Breast epithelium (tissue), 4 donors: Measurements from ENCODE around the gene ROPN1B. TPM values are rescaled to one million over a fixed set of nuclear protein-coding genes. Genes with fewer than 3 reads are reported as not detected.

Source experiments
- DNase-seq, 2 donors: peaks; one replicate each; pipeline ENCODE4 v3.0.0-alpha.2; 2019; ENCODE audit warnings: low spot score in 2 of 2
- H3K27ac ChIP-seq, 2 donors: fragments of 200-600 bp; sonication (generic) in 1 of 2; one replicate each; pipeline ENCODE4 v1.5.1; 2016 to 2019; ENCODE audit warnings: mild to moderate bottlenecking in 1 of 2
- H3K27me3 ChIP-seq, 2 donors: fragments of 200-600 bp; sonication (generic) in 1 of 2; one replicate each; pipeline versions ENCODE4 v1.5.1 to v1.6.0; 2017 to 2019; ENCODE audit warnings: control low read depth in 1 of 2, mild to moderate bottlenecking in 1 of 2
- H3K36me3 ChIP-seq: fragments of 200-600 bp; one replicate; pipeline ENCODE4 v1.5.1; 2019
- H3K4me1 ChIP-seq, 2 donors: fragments of 200-600 bp; sonication (generic); one replicate each; pipeline ENCODE4 v1.5.1; 2016 to 2019; ENCODE audit warnings: control low read depth in 1 of 2
- H3K4me3 ChIP-seq, 3 donors: fragments of 200-600 bp; sonication (generic); 1 replicate in 2 of 3; 2 replicates in 1 of 3; pipeline ENCODE4 v1.5.1; 2016 to 2019; ENCODE audit warnings: mild to moderate bottlenecking in 3 of 3, moderate library complexity in 2 of 3
- H3K9me3 ChIP-seq, 2 donors: fragments of 200-600 bp; sonication (generic) in 1 of 2; one replicate each; pipeline ENCODE4 v1.5.1; 2016 to 2019; ENCODE audit warnings: control low read depth in 1 of 2
- CTCF ChIP-seq, 3 donors: fragments of 450-650 bp; IDR thresholded peaks; one replicate each; pipeline ENCODE4 v1.5.1; 2016 to 2017; ENCODE audit warnings: antibody characterized with exemption in 3 of 3, mild to moderate bottlenecking in 3 of 3, moderate library complexity in 3 of 3
- POLR2A ChIP-seq: fragments of 450-650 bp; IDR thresholded peaks from one replicate; pipeline ENCODE4 v1.6.1; 2016; ENCODE audit warnings: antibody characterized with exemption, mild to moderate bottlenecking, moderate library complexity
- POLR2AphosphoS5 ChIP-seq, 3 donors: sonication (generic); formaldehyde crosslinking; IDR thresholded peaks; one replicate each; pipeline ENCODE4 v1.6.1; 2017; ENCODE audit warnings: antibody characterized with exemption in 3 of 3
- intact Hi-C: fragments of 100-400 bp; cut with DNase I; formaldehyde crosslinking; loops from one replicate; pipeline ENCODE4 v1.15.1; 2023; ENCODE audit warnings: low total_unique reads
- total RNA-seq, 3 donors: library from RNA; depleted of rRNA; stranded (reverse); fragments of >200 nt; gene quantifications; one replicate each; pipeline ENCODE4 v1.1.0, GENCODE V29; 2016

The ROPN1B gene
- total RNA-seq, 3 donors from 2014 or later, result 3.3 to 17.7 TPM; not detected in 1

GRCh38 chr3:126008219-126008618 is 39.2 kb downstream of the ROPN1B start:
- Histone ChIP-seq H3K27ac (no peak overlapping the region), H3K4me3 (no peak overlapping the region), H3K4me1 (no peaks in the 10 kb centered on the region), H3K36me3 (peaks cover 8% of the 10 kb centered on the region), H3K27me3 (no peaks in the 10 kb centered on the region), H3K9me3 (no peaks in the 10 kb centered on the region)
- intact Hi-C loops, result no loop called here
- TF ChIP-seq CTCF (IDR thresholded peaks at IDR 0.05) (no peak), POLR2AphosphoS5 (IDR thresholded peaks at IDR 0.05) (no peak), POLR2A (no peak)
- no peak for DNase-seq

DNA sequence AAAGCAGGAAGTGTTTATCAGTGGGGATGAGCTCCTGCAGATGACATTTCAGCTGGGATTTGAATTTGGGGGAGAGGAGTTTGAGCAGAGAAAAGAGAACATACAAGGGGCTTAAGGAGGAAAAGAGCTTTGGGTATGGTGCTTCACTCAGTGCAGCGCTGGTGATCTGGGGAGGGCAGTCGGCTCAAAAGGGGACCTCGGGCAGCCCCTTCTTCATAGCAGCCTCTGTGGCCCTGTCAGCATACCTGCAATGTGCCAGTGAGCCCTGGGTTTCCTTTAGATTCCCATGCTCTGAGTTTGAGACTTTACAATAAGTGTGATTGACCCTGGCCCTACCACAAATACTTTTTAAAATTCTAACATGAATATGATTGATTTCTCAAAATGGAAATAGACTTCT is 40.2 kb downstream of the ROPN1B start:
- Histone ChIP-seq H3K27me3 (no peaks in the 10 kb centered on the region), H3K36me3 (peaks cover 8% of the 10 kb centered on the region), H3K4me1 (no peaks in the 10 kb centered on the region), H3K4me3 (no peak overlapping the region), H3K27ac (no peak overlapping the region), H3K9me3 (no peaks in the 10 kb centered on the region)
- TF ChIP-seq CTCF (IDR thresholded peaks at IDR 0.05) (no peak), POLR2AphosphoS5 (IDR thresholded peaks at IDR 0.05) (no peak), POLR2A (no peak)
- intact Hi-C loops, result no loop called here
- DNase-seq, result no peak

DNA sequence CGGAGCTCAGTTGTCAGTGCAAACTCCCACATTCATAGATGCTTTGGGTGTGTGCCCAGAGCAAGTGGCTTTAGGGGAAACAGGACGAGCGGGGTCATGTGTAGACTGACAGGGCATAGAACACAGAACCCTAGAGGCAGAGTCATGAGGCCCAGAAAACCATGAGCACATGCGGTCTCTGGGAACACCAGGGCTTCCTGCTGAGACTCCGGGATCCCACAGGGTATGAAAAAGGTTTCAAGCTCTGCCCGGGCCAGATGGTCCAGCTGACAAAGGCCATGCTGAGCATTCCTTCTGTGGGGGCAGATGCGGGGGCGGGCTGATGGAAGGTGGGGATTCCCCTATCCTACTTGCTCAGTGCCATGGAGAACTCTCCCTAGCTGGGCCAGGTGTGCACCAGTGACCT is 44.8 kb downstream of the ROPN1B start:
- Histone ChIP-seq H3K9me3 (no peaks in the 10 kb centered on the region), H3K27ac (no peak overlapping the region), H3K4me3 (no peak overlapping the region), H3K4me1 (no peaks in the 10 kb centered on the region), H3K36me3 (no peaks in the 10 kb centered on the region), H3K27me3 (no peaks in the 10 kb centered on the region)
- DNase-seq, result no peak
- intact Hi-C loops, result no loop called here
- TF ChIP-seq POLR2A, result no peak
- TF ChIP-seq POLR2AphosphoS5 (IDR thresholded peaks at IDR 0.05), result no peak
- TF ChIP-seq CTCF (IDR thresholded peaks at IDR 0.05), result no peak

DNA sequence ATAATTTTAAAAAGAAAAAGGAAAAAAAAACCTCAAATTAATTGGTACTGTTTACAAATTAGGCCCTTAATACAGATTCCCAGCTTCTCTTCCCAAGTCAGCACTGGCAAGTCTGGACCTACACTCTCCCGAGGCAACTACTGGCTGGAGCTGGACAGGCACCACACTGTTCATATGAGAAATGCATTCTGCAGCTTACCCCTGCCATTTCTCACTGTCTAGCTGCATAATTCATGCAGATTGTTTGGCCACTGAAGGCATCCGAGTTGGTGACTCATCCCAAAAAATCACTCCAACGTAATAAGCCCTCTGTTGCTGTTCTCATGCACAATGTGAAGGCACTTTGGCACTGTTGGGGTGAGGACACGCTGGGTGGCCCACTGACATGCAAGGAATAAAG is 45.3 kb downstream of the ROPN1B start:
- no peaks in the 10 kb centered on the region for H3K27me3 ChIP-seq
- no peak for TF ChIP-seq CTCF (IDR thresholded peaks at IDR 0.05)
- TF ChIP-seq POLR2A, result no peak
- TF ChIP-seq POLR2AphosphoS5 (IDR thresholded peaks at IDR 0.05), result no peak
- H3K4me3 ChIP-seq, result no peak overlapping the region
- DNase-seq, result no peak
- no peak overlapping the region for H3K27ac ChIP-seq
- H3K9me3 ChIP-seq, result no peaks in the 10 kb centered on the region
- H3K4me1 ChIP-seq, result no peaks in the 10 kb centered on the region
- intact Hi-C loops, result no loop called here
- H3K36me3 ChIP-seq, result no peaks in the 10 kb centered on the region

- TF ChIP-seq CTCF (IDR thresholded peaks at IDR 0.05) (no peak), POLR2A (no peak), POLR2AphosphoS5 (IDR thresholded peaks at IDR 0.05) (no peak)
- no peak overlapping the region for H3K27ac ChIP-seq
- intact Hi-C loops, result no loop called here
- DNase-seq, result no peak
- no peaks in the 10 kb centered on the region for H3K4me1 ChIP-seq
- H3K4me3 ChIP-seq, result no peak overlapping the region
- H3K27me3 ChIP-seq, result no peaks in the 10 kb centered on the region
- H3K9me3 ChIP-seq, result no peaks in the 10 kb centered on the region
- H3K36me3 ChIP-seq, result no peaks in the 10 kb centered on the region
Observed at GRCh38 chr3:126015075-126015474, 46.1 kb downstream of the ROPN1B start.
